GM21528 (cell line): ENCODE results near the gene ACAP3.
"Not testable (repeated sequence)": the region's sequence is repeated elsewhere in the genome, so short reads cannot be mapped to it uniquely, and the experiment has no call there.

ENCODE experiments used
- ATAC-seq: cut with Tn5 transposase; IDR thresholded peaks from one replicate; pipeline ENCODE4 v1.9.1; 2021; ENCODE audit warnings: mild to moderate bottlenecking, moderate library complexity; ENCODE audit not compliant: unreplicated experiment, low FRiP score

ACAP3 gene

DNA sequence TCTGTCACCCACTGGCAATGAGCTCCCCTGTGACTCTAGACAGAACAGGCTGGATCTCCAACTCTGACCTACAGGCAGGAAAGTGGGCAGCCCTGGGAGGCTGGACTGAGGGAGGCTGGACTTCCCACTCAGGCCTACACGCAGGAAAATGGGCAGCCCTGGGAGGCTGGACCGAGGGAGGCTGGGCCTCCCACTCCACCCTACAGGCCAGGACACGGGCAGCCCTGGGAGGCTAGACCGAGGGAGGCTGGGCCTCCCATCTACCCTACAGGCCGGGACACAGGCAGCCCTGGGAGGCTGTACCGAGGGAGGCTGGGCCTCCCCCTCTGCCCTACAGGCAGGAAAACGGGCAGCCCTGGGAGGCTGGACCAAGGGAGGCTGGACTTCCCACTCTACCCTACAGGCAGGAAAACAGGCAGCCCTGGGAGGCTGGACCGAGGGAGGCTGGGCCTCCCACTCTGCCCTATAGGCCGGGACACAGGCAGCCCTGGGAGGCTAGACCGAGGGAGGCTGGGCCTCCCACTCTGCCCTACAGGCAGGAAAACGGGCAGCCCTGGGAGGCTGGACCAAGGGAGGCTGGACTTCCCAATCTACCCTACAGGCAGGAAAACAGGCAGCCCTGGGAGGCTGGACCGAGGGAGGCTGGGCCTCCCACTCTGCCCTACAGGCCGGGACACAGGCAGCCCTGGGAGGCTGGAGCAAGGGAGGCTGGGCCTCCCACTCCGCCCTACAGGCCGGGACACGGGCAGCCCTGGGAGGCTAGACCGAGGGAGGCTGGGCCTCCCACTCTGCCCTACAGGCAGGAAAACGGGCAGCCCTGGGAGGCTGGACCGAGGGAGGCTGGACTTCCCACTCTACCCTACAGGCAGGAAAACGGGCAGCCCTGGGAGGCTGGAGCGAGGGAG is 59.5 kb downstream of the ACAP3 start:
- not testable (repeated sequence) for ATAC-seq

DNA sequence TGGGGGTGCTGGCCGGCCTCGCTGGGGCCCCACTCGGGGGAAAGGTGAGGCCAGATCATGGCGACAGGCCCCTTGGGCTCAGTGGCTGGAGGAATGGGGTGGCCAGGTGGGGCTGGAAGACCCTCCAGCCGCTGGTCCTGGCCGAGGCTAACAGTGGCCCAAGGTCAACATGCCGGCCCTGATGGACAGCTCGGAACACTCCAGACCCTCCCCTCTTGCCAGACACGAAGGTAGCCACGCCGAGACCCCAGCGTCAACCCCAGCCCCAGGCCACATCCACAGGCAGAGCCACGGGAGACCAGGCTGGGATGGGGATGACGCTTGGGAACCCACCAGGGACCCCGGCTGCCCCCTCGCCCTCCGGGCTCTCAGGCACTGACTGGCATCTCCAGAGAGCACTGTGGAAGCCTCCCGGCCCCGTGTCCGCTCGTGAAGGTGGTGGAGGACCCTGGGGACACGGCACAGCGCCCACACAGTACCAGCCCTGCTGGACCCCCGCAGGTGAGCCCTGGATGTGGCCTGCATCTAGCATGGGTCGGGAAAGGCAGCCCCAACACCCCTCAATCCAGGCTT is 60.3 kb downstream of the ACAP3 start:
- no peak for ATAC-seq

DNA sequence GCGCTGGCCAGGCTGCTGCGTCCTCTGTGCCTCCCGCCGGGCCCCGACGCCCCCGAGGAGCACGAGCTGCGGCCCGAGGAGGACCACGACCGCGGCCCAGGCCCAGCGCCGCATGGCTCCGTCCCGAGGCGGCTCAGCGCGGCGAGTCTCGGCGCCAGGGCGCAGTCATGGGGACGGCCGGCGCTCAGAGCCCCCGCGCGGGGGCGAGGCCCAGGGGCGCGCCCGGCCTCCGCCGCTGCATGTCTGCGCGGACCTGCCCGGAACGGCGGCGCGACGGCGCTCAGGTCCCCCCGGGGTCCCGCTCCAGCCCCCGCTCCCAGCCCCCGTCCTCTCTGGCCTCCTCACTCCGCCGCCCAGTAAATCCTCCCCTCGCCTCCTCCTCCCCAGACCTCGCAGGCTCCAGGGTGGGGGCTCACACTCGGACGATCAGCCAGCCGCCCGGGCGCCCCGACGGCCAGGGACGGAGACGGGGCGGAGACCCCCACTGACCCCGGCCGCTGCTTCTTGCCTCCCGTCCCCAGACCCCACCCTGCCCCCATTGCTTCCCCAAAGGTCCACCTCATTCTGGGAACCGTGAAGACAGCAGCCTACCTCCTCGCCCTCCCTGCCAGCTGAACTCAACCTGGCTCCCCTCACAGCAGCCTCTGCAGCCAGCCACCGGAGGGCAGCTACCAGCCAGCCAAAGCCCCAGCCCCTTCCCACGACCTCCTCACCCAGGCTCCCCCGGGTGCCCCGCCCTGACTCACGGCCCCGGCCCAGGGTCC is 61.0 kb downstream of the ACAP3 start, which contains the start of gene C1QTNF12:
C1QTNF12 (minus strand) TSS at position 146 of the 764 bp plus-strand sequence; CDS start at position 114, 32 bp downstream.
- no peak for ATAC-seq

GRCh38 chr1:1245817-1246576 is 61.7 kb downstream of the ACAP3 start:
- no peak for ATAC-seq

DNA sequence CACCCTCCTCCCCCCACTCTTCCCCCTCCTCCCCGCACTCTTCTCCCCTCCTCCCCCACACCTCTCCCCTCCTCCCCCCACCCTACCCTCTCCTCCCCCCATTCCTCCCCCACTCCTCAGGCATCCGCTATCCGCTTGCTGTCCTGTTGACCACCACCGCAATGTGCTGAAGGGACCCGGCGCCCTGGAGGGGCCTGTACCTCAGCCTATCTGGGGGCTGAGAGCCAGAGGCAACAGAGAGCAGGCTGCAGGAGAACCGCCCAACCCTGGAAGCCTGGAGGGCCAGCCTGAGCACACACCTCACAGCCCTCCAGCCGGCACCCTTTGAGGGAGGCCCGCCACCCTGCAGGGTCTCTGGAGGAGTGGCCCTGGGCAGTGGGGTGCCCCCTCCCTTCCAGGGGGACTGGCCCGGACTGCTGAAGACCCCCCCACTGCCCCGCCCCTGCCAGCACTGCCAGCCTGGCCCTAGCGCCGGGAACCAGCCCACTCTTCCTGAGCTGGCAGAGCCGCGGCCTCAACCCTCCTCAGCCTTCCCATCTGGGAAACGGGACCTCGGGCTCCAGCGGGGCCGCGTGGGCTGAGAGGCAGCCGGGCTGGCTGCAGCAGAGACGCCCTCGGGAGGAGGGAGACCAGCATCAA is 62.4 kb downstream of the ACAP3 start:
- no peak for ATAC-seq

- no peak for ATAC-seq
These were observed 63.4 kb downstream of the ACAP3 start for GRCh38 chr1:1244192-1244811.

DNA sequence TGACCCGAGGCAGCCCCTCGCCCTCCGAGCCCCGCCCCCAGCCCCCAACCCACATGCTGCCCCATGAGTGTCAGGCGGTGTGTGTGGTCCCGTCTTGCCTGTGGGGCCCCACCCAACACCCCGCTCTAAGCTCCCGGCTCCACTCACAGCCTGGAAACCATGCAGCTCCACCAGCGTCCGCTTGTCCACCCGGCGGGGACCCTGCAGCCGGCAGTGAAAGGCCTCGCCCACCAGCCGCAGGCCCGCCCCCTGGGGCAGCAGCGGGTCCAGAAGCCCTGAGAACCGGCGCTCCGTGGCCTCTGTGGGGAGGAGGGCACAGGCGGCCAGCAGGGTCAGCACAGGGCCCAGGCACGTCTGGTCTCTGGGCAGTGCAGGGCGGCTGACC is 63.9 kb downstream of the ACAP3 start:
- no peak for ATAC-seq

DNA sequence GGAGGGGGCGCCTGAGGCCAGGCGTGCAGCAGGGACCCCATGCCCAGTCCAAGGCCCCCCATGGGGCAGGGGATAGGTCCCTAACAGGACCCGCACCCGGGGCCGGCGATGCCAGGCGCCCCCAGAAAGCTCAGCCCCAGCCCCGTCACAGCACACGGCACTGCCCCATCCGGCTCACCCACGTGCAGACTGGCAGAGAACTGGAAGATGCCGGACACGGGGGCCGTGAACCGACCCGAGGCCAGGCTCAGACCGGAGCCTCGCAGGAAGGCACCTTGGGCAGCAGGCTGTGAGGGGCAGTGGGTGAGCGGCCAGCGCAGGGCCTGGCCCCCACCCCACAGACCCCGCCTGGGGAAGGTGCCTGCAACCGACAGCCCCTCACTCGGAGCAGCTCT is 64.5 kb downstream of the ACAP3 start:
- ATAC-seq: no peak

GRCh38 chr1:1242461-1243265 is 65.1 kb downstream of the ACAP3 start:
- ATAC-seq: no peak
